Astrocyte (in vitro differentiated cells and primary cell): Measurements from ENCODE around the gene MRPL14. TPM values are rescaled to one million over a fixed set of nuclear protein-coding genes. Genes with fewer than 3 reads are reported as not detected.
"Not testable (repeated sequence)": the region's sequence is repeated elsewhere in the genome, so short reads cannot be mapped to it uniquely, and the experiment has no call there.

ENCODE experiments used
- DNase-seq: peaks from one replicate; pipeline ENCODE4 v3.0.0-alpha.2; 2010; ENCODE audit warnings: low read depth
- FAIRE-seq: peaks from 2 replicates; lab custom pipeline; 2011; peaks lifted over from hg19 to GRCh38; lab: Jason Lieb, UNC
- H2AFZ ChIP-seq: 2 replicates; pipeline ENCODE4 v1.6.0; 2012; ENCODE audit warnings: low read depth, low read length, inconsistent platforms
- H3K27ac ChIP-seq: 2 replicates; pipeline ENCODE4 v1.5.1; 2011; ENCODE audit warnings: low read depth, low read length, inconsistent platforms
- H3K27me3 ChIP-seq: 2 replicates; pipeline ENCODE4 v1.6.0; 2011; ENCODE audit warnings: low read length, inconsistent platforms; ENCODE audit not compliant: insufficient read depth
- H3K36me3 ChIP-seq: 2 replicates; pipeline ENCODE4 v1.5.1; 2011; ENCODE audit warnings: low read length, inconsistent platforms; ENCODE audit not compliant: insufficient read depth
- H3K4me1 ChIP-seq: 2 replicates; pipeline ENCODE4 v1.5.1; 2011; ENCODE audit warnings: low read length, inconsistent platforms; ENCODE audit not compliant: insufficient read depth
- H3K4me2 ChIP-seq: 2 replicates; pipeline ENCODE4 v1.6.0; 2012; ENCODE audit warnings: low read length, inconsistent platforms
- H3K4me3 ChIP-seq: 2 replicates; pipeline ENCODE4 v1.5.1; 2011; ENCODE audit warnings: low read depth, mild to moderate bottlenecking, low read length, inconsistent platforms; ENCODE audit not compliant: insufficient read depth
- H3K79me2 ChIP-seq: 2 replicates; pipeline ENCODE4 v1.6.0; 2012; ENCODE audit warnings: mild to moderate bottlenecking, low read length, inconsistent platforms; ENCODE audit not compliant: insufficient read depth
- H3K9ac ChIP-seq: 2 replicates; pipeline ENCODE4 v1.6.0; 2012; ENCODE audit warnings: mild to moderate bottlenecking, low read length, inconsistent platforms
- H3K9me3 ChIP-seq: 2 replicates; pipeline ENCODE4 v1.5.1; 2012; ENCODE audit warnings: low read depth, mild to moderate bottlenecking, low read length, inconsistent platforms; ENCODE audit not compliant: insufficient read depth
- H4K20me1 ChIP-seq: 2 replicates; pipeline ENCODE4 v1.6.0; 2012; ENCODE audit warnings: low read length, inconsistent platforms; ENCODE audit not compliant: insufficient read depth
- H3K27ac Mint-ChIP-seq: one replicate; pipeline ENCODE4 v1.8.0; 2021; ENCODE audit warnings: mild to moderate bottlenecking, mixed read lengths; ENCODE audit not compliant: unreplicated experiment
- H3K27me3 Mint-ChIP-seq: one replicate; pipeline ENCODE4 v1.8.0; 2021; ENCODE audit warnings: low read depth, mixed read lengths; ENCODE audit not compliant: unreplicated experiment
- H3K36me3 Mint-ChIP-seq: one replicate; pipeline ENCODE4 v1.8.0; 2021; ENCODE audit warnings: low read depth, mixed read lengths; ENCODE audit not compliant: unreplicated experiment
- H3K4me1 Mint-ChIP-seq: one replicate; pipeline ENCODE4 v1.8.0; 2021; ENCODE audit warnings: low read depth, mixed read lengths; ENCODE audit not compliant: unreplicated experiment
- H3K4me3 Mint-ChIP-seq: one replicate; pipeline ENCODE4 v1.8.0; 2021; ENCODE audit warnings: mild to moderate bottlenecking, moderate library complexity, mixed read lengths; ENCODE audit not compliant: unreplicated experiment
- H3K9me3 Mint-ChIP-seq: one replicate; pipeline ENCODE4 v1.8.0; 2021; ENCODE audit warnings: mild to moderate bottlenecking, mixed read lengths; ENCODE audit not compliant: unreplicated experiment
- EZH2 ChIP-seq: IDR thresholded peaks from 2 replicates; pipeline ENCODE4 v1.6.1; 2012; ENCODE audit warnings: mild to moderate bottlenecking, low read length, inconsistent platforms; ENCODE audit not compliant: insufficient read depth
- total RNA-seq: library from RNA; stranded (reverse); gene quantifications from 2 replicates; pipeline ENCODE4 v1.2.1, GENCODE V29; 2021
- TF ChIP-seq, protein P1 (sequence below): IDR thresholded peaks from 2 replicates; pipeline ENCODE4 v1.5.1; 2011; ENCODE audit warnings: low read depth, mild to moderate bottlenecking, inconsistent platforms, low read length, moderate library complexity; ENCODE audit not compliant: insufficient read depth

MRPL14 gene
- total RNA-seq, 1 donor from 2014 or later: 56.1 TPM

DNA sequence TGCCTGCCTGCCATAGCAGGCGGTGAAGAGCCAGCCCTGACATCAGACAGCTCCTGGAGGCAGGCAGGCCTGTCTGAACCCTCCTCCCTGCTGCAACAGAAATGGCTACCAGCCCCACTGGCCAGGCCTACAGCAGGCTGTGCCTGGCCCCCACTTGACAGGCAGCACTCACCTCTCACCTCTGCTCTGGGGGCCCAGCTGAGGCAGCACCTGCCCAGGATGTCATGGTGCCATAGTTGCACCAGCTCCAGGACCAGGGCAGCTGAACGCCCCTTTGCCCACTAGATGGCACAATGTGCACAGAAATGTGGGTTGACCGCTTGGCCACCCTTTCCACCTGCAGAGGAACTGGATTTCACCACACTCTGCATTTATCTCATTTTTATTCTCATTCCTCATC is 30.6 kb downstream of the MRPL14 start:
- Histone ChIP-seq H3K4me1 (no peaks in the 10 kb centered on the region), H3K9me3 (no peaks in the 10 kb centered on the region), H3K4me3 (no peak overlapping the region), H3K27me3 (no peaks in the 10 kb centered on the region), H3K27ac (no peak overlapping the region), H3K79me2 (no peaks in the 10 kb centered on the region), H2AFZ (no peak overlapping the region), H3K4me2 (no peak overlapping the region), H3K36me3 (no peaks in the 10 kb centered on the region), H4K20me1 (peaks cover 59% of the 10 kb centered on the region), H3K9ac (no peak overlapping the region)
- H3K27me3 Mint-ChIP-seq: no peaks in the 10 kb centered on the region
- no peak overlapping the region for H3K4me3 Mint-ChIP-seq
- H3K27ac Mint-ChIP-seq: no peak overlapping the region
- no peaks in the 10 kb centered on the region for H3K9me3 Mint-ChIP-seq
- peaks cover 2% of the 10 kb centered on the region for H3K36me3 Mint-ChIP-seq
- peaks cover 5% of the 10 kb centered on the region for H3K4me1 Mint-ChIP-seq
- TF ChIP-seq EZH2: no peak
- TF ChIP-seq, protein P1, sequence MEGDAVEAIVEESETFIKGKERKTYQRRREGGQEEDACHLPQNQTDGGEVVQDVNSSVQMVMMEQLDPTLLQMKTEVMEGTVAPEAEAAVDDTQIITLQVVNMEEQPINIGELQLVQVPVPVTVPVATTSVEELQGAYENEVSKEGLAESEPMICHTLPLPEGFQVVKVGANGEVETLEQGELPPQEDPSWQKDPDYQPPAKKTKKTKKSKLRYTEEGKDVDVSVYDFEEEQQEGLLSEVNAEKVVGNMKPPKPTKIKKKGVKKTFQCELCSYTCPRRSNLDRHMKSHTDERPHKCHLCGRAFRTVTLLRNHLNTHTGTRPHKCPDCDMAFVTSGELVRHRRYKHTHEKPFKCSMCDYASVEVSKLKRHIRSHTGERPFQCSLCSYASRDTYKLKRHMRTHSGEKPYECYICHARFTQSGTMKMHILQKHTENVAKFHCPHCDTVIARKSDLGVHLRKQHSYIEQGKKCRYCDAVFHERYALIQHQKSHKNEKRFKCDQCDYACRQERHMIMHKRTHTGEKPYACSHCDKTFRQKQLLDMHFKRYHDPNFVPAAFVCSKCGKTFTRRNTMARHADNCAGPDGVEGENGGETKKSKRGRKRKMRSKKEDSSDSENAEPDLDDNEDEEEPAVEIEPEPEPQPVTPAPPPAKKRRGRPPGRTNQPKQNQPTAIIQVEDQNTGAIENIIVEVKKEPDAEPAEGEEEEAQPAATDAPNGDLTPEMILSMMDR: peak; percentile 73
- FAIRE-seq (no peak), DNase-seq (peak; percentile 37)

DNA sequence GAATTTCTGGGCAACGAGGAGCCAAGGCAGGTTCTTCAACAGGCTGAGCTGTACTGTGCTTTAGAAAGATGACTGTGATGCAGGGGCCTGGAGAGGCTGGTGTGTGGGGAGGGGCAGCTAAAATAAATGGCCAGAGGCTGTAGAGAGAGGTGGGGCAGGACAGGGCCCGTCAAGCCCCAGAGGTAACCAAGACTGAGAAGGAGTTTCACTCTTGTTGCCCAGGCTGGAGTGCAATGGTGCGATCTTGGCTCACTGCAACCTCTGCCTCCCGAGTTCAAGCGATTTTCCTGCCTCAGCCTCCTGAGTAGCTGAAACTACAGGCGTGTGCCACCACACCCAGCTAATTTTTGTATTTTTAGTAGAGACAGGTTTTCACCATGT is 32.0 kb downstream of the MRPL14 start:
- not testable (repeated sequence) for FAIRE-seq, H3K36me3 Mint-ChIP-seq, H3K27me3 ChIP-seq, H3K36me3 ChIP-seq, H3K4me3 Mint-ChIP-seq, H3K4me1 Mint-ChIP-seq, DNase-seq, H3K9me3 ChIP-seq, H3K4me1 ChIP-seq, H2AFZ ChIP-seq, H3K79me2 ChIP-seq, H3K9ac ChIP-seq, H3K27ac ChIP-seq, H3K4me2 ChIP-seq, H3K27me3 Mint-ChIP-seq, H3K9me3 Mint-ChIP-seq, H3K27ac Mint-ChIP-seq, H3K4me3 ChIP-seq
- H4K20me1 ChIP-seq: peaks cover 51% of the 10 kb centered on the region

DNA sequence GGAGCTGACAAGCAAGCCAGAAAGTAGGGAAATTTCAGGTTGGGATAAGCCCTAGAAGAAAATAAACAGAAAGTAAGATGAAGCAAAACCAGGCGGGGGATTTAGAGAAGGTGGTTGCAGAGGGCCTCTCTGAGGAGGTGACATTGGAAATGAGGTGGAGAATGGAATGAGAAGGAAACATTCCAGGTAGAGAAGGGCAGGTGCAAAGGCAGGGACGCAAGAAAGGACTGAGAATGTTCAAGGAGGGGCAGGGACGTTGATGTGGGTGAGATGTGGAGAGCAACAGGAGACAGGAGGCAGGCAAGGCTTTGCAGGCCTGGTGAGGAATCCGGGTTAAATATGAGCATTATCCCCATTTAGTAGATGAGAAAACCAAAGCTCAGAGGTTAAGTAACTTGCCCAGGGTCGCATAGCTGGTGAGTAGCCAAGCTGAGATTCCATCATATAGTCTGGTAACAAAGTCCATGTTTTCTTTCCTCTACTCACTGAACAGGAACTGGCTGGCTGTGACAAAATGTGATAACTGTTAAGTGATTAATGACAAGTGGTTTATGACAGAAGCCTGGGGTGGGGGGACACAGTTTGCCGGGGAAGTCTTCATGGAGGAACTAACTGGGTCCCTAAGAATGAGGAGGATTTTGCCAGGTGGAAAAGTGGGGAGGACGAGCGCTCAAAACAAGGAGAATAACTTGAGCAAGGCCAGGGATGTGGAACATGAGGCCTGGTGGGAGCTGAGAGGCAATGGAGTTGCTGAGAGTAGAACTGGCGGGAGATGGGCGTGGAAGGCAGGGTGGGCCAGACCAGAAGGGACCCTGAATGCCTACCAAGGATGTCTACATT is 32.6 kb downstream of the MRPL14 start:
- H3K4me1 Mint-ChIP-seq: peaks cover 2% of the 10 kb centered on the region
- Histone ChIP-seq H3K36me3 (no peaks in the 10 kb centered on the region), H3K9me3 (no peaks in the 10 kb centered on the region), H3K27ac (no peak overlapping the region), H3K9ac (no peak overlapping the region), H3K4me2 (no peak overlapping the region), H3K79me2 (no peaks in the 10 kb centered on the region), H4K20me1 (peaks cover 45% of the 10 kb centered on the region), H3K4me3 (no peak overlapping the region), H3K27me3 (no peaks in the 10 kb centered on the region), H3K4me1 (no peaks in the 10 kb centered on the region), H2AFZ (no peak overlapping the region)
- TF ChIP-seq, protein P1: no peak
- no peak for TF ChIP-seq EZH2
- peaks cover 1% of the 10 kb centered on the region for H3K36me3 Mint-ChIP-seq
- no peak overlapping the region for H3K4me3 Mint-ChIP-seq
- no peaks in the 10 kb centered on the region for H3K9me3 Mint-ChIP-seq
- no peak for DNase-seq
- no peak for FAIRE-seq
- H3K27me3 Mint-ChIP-seq: no peaks in the 10 kb centered on the region
- no peak overlapping the region for H3K27ac Mint-ChIP-seq
